ENCODE data around the gene KIAA1671.

Gene KIAA1671

DNA sequence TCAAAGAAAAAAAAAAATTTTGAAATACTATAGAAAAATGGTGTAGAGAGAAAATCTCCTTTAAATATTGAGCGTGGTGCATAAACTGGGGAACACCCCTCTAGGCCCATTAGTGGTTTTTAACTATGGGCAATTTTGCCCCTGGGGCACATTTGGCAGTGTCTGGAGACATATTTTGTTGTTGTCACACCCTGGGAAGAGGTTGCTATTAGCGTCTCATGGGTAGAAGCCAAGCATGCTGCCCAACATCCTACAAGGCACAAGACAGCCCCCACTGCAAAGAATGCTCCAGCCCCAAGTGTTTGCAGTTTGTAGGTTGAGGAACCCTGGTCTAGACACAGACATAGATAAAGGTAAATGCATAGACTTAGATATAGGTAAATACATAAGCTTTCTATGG, 92.6 kb downstream of the KIAA1671 start:
- no peak for DNase-seq (ENCODE audit: low read depth)

GRCh38 chr22:25048071-25048470, 95.6 kb downstream of the KIAA1671 start:
- no peak for DNase-seq (ENCODE audit: low read depth)

DNA sequence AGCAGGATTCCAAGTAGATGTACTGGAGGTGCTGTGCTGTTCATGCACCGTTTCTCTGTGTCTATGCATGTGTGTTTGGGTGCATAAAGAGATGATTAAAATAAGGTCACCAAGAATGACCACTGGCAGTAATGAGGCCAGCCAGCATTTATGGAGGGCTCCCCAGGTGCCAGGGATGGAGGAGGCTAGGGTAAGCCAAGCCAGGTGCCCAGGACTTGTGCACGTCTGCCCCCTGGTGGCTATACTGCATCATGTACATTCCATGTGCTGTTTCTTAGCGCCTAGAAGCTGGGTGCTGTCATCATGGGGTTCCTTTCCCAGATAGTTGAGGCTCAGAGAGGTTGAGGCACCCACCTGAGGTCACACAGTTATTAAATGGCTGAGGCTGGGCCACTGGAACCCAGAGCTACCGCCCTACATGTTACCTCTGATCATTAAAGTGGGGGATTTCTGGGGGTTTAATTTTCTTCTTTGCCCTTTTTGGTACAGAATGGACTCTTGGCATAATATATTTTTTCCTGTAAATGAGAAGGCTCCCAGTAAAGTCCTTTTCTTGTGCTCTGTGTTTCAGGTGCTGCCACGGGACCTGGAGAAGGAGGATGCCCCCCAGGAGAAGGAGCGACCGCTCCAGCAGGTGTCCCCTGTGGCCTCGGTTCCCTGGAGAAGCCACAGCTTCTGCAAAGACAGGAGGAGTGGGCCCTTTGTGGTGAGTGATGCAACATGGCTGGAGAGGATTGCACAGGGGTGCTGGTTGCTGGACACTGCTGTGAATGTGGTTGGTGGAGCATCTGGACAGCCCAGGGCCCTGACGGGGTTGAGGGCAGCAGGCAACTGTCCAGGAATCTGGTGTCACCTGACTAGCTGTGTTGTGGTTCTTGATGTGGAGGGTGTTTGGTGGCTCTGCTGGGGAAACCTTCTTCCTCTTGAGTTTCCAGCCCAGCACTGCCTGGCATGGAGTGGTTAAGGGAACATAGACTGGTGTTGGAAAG, 96.4 kb downstream of the KIAA1671 start:
- no peak for DNase-seq (ENCODE audit: low read depth)

DNA sequence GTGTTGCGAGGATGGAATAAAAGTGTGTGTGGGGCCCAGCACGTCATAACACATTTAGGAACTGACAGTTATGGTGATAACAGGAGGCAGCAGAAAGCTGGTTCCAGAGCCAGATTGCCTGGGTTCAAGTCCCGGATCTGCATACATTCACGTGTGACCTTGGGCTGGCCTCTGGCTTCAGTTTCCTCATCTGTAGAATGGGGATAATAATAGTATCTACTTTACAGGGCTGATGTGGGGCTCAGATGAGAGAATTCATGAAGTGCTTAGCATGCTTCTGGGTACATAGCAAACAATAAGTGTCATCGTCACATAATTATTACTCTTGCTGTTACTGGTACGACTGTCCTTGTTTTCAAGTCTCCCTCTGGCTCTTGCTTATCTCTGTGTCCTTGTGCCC, 97.3 kb downstream of the KIAA1671 start:
- no peak for DNase-seq (ENCODE audit: low read depth)

- no peak for DNase-seq (ENCODE audit: low read depth)
Measured at GRCh38 chr22:25050566-25050965, 98.0 kb downstream of the KIAA1671 start.

- DNase-seq (ENCODE audit: low read depth), result no peak
Measured at GRCh38 chr22:25051073-25051472, 98.6 kb downstream of the KIAA1671 start.

GRCh38 chr22:25051983-25052710, 99.6 kb downstream of the KIAA1671 start:
- DNase-seq (ENCODE audit: low read depth), result no peak

GRCh38 chr22:25053153-25053805, 100.8 kb downstream of the KIAA1671 start:
- no peak for DNase-seq (ENCODE audit: low read depth)

- DNase-seq (ENCODE audit: low read depth), result no peak
Measured at GRCh38 chr22:25054943-25055511, 102.5 kb downstream of the KIAA1671 start.

- DNase-seq (ENCODE audit: low read depth), result no peak
Measured at GRCh38 chr22:25057013-25057881, 104.7 kb downstream of the KIAA1671 start.

- no peak for DNase-seq (ENCODE audit: low read depth)
Measured at GRCh38 chr22:25059438-25059837, 106.9 kb downstream of the KIAA1671 start.

DNA sequence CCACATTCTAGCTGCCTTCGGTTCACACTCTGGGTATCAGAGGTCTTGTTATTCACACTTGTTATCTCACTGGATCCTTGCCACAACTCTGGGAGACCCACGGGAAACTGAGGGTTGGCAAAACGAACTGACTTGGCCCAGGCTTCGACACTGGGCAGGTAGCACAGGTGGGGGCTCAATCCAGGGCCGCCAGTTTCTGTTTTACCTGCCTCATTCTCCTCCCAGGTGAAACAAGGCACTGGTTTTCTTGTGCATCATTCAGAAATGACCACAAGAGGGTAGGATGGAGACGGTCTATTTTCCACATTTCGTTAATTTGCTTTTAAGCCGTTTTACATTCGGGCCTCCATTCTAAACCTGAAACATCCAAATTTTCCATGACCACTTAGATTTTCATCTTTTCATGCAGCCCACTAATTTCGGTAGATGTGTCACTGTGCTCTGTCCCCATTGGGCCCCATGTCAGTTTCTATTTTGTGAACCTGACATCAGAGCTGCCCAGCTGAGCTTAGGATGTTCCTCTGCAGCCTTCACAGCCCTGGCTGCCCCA, 108.1 kb downstream of the KIAA1671 start:
- DNase-seq (ENCODE audit: low read depth), result no peak

- no peak for DNase-seq (ENCODE audit: low read depth)
Measured at GRCh38 chr22:25061134-25061533, 108.6 kb downstream of the KIAA1671 start.

DNA sequence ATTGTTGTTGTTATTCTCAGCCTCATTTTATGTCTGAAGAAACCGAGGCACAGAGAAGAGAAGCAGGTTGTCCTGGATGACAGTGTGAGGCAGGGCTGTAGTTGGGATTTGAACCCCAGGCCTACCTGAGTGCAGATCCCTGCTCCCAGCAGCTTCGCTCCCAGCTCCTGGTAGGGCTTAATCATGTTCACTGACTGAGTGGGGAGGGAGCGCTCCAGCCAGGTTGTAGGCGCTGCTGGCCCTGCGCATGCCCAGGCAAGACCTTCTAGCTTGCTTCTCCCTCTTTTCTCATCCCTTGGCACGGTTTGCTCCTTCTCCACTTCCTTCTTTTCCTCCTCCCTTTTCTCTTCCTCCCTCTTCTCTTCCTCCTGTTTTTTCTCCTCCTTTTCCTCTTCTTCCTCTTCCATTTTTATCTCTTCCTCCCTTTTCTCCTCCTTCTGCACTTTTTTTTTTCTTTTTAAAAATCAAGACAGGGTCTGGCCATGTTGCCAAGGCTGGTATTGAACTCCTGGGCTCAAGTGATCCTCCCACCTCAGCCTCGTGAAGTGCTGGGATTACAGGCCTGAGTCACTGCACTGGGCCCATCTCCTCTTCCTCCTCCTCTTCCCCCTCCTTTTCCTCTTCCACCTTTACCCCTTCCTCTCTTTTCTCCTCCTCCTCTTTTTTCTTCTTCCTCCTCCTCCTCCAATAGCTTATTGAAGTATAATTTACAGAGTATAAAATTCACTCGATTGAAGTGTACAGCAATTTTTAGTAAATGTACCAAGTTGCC, 109.3 kb downstream of the KIAA1671 start:
- DNase-seq (ENCODE audit: low read depth), result no peak

- DNase-seq (ENCODE audit: low read depth), result no peak
Measured at GRCh38 chr22:25062386-25063085, 110.0 kb downstream of the KIAA1671 start.

DNA sequence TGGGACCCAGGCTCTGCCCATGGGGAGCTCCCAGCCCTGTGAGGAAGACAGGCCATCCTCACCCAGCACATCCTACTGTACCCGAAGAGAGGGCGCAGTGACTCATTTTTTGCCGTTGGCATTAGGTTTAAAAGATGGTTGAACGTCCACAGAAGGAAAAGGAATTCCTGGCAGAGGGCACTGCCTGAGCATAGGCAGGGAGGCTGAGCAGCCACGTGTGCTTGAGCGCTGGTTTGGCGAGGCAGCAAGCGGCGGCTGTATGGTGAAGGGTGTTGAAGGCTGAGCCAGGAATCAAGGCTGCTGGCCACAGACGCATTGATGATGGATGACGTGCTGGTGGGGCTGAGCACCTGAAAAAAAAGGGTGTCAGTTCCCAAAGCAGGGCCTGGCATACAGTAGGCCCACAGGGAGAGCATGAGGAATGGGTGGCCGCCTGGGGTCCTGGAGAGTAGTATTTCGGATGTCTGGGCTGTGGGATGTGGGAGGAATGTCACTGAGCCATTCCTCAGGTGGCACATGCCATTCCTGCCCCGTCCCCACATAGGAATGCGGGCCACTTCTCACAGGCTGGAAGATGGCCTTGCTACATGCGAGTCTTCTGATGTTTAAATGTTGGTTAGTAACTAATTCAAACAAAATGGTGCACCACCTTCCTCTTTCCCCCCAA, 112.5 kb downstream of the KIAA1671 start:
- no peak for DNase-seq (ENCODE audit: low read depth)

DNA sequence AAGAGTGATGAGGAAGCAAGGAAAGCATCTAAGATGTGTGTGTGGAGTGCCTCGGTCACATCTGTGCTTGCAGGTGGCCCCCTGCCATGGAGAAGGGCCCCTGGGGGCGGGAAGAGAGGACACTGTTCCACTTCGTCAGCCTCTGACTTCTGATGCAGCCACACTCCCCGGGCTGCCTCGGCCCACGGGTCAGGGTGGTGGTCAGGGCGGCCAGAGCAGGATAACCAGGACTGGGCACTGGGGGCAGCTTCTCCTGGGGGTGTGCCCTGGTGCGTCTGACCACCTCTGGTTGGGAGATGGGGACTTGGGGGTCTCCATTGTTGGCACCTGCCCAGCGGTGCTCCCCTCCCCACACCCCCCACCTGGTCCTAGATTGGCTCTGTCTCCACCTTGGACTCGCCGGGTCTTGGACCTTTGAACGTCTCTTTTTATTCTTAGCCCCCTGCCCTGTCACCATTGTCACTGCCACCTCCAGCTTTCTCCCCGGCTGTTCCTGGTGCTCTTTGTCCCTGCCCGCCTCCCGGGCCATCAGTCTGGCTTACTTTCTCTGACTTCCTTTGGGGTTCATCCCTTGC, 114.4 kb downstream of the KIAA1671 start:
- DNase-seq (ENCODE audit: low read depth), result no peak

- DNase-seq (ENCODE audit: low read depth), result no peak
Measured at GRCh38 chr22:25067851-25068421, 115.4 kb downstream of the KIAA1671 start.
